MCF 10A (cell line): ENCODE measurements around the gene MMP24OS. TPM values are rescaled to one million over a fixed set of nuclear protein-coding genes. Genes with fewer than 3 reads are reported as not detected.

Experiments
- BruUV-seq: library from RNA; stranded (reverse); fragments of 400-500 nt; replicated peaks from 2 replicates; lab custom pipeline; 2021; lab: Mats Ljungman, UMichigan
- CTCF ChIA-PET: fragments of 300-600 bp; sonication (Branson Sonifier 250); formaldehyde crosslinking; extraction: SDS; loops from one replicate; lab custom pipeline; 2021; ENCODE audit warnings: antibody characterized with exemption, inconsistent platforms; lab: Yijun Ruan, JAX
- POLR2A ChIA-PET: fragments of 300-600, 350-650 bp; sonication (Branson Sonifier 250); formaldehyde crosslinking; extraction: SDS; loops from one replicate; lab custom pipeline; 2020; ENCODE audit warnings: antibody characterized with exemption, inconsistent platforms; lab: Yijun Ruan, JAX
- DNase-seq: peaks from one replicate; pipeline ENCODE4 v3.0.0-alpha.2; 2018; ENCODE audit not compliant: unreplicated experiment
- H3K27ac Mint-ChIP-seq: one replicate; pipeline ENCODE4 v1.8.0; 2022; ENCODE audit warnings: mild to moderate bottlenecking, low read depth, mixed read lengths; ENCODE audit not compliant: unreplicated experiment
- H3K27me3 Mint-ChIP-seq: one replicate; pipeline ENCODE4 v1.8.0; 2022; ENCODE audit warnings: mixed read lengths; ENCODE audit not compliant: insufficient read depth, unreplicated experiment
- H3K36me3 Mint-ChIP-seq: one replicate; pipeline ENCODE4 v1.8.0; 2022; ENCODE audit warnings: mild to moderate bottlenecking, moderate library complexity, mixed read lengths; ENCODE audit not compliant: insufficient read depth, unreplicated experiment
- H3K4me1 Mint-ChIP-seq: one replicate; pipeline ENCODE4 v1.8.0; 2022; ENCODE audit warnings: mixed read lengths; ENCODE audit not compliant: insufficient read depth, unreplicated experiment
- H3K4me3 Mint-ChIP-seq: one replicate; pipeline ENCODE4 v1.8.0; 2022; ENCODE audit warnings: mild to moderate bottlenecking, moderate library complexity, mixed read lengths; ENCODE audit not compliant: unreplicated experiment
- H3K9me3 Mint-ChIP-seq: one replicate; pipeline ENCODE4 v1.8.0; 2022; ENCODE audit warnings: mixed read lengths; ENCODE audit not compliant: unreplicated experiment
- intact Hi-C: fragments of 100-400 bp; cut with micrococcal nuclease; formaldehyde crosslinking; loops from 2 replicates; pipeline ENCODE4 v1.14.1; 2022
- total RNA-seq: library from RNA; stranded (reverse); gene quantifications from 2 replicates; pipeline ENCODE4 v1.2.3, GENCODE V29; 2022
- TF ChIP-seq, protein P1 (sequence below): fragments of 200-600 bp; IDR thresholded peaks from one replicate; pipeline ENCODE4 v1.8.0; 2022; ENCODE audit warnings: antibody characterized with exemption, mild to moderate bottlenecking; ENCODE audit not compliant: unreplicated experiment

Gene MMP24OS
- total RNA-seq, 1 experiment from 2014 or later, result 52.2 TPM

DNA sequence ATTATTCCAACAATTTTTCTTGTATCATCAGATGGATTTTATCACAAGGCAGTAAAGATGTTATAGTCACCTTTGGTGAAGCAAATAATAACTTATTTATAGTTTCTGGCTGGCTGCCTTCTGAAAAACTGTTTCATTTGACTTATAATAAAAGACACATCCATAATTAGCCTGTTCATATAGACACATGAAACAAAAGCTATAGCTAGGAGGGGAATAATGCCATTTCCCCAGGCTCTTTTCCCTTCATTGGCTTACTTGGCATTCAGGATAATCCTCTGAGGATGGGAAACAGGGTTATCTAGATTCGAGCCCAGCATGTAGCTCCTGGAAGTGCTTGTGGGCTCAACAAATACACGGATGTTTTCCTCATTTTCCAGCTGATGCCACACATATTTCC, 33.9 kb downstream of the MMP24OS start:
- no peaks in the 10 kb centered on the region for H3K36me3 Mint-ChIP-seq
- BruUV-seq, result no TSS peak
- TF ChIP-seq, protein P1, sequence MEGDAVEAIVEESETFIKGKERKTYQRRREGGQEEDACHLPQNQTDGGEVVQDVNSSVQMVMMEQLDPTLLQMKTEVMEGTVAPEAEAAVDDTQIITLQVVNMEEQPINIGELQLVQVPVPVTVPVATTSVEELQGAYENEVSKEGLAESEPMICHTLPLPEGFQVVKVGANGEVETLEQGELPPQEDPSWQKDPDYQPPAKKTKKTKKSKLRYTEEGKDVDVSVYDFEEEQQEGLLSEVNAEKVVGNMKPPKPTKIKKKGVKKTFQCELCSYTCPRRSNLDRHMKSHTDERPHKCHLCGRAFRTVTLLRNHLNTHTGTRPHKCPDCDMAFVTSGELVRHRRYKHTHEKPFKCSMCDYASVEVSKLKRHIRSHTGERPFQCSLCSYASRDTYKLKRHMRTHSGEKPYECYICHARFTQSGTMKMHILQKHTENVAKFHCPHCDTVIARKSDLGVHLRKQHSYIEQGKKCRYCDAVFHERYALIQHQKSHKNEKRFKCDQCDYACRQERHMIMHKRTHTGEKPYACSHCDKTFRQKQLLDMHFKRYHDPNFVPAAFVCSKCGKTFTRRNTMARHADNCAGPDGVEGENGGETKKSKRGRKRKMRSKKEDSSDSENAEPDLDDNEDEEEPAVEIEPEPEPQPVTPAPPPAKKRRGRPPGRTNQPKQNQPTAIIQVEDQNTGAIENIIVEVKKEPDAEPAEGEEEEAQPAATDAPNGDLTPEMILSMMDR, result no peak
- no peaks in the 10 kb centered on the region for H3K9me3 Mint-ChIP-seq
- H3K4me3 Mint-ChIP-seq, result no peak overlapping the region
- H3K4me1 Mint-ChIP-seq, result no peaks in the 10 kb centered on the region
- DNase-seq, result no peak
- CTCF ChIA-PET, result interaction anchor here (0.6 to 1.5 kb wide), 3 partner anchors 26 to 373 kb away, joined by 3 to 8 read pairs (median 4); no protein-coding TSS in a partner anchor
- H3K27me3 Mint-ChIP-seq, result peaks cover 32% of the 10 kb centered on the region
- POLR2A ChIA-PET, result interaction anchor here (1.0 to 1.5 kb wide), 2 partner anchors 11 to 13 kb away, joined by 3 to 5 read pairs; no protein-coding TSS in a partner anchor
- intact Hi-C loops, result no loop called here
- no peak overlapping the region for H3K27ac Mint-ChIP-seq

DNA sequence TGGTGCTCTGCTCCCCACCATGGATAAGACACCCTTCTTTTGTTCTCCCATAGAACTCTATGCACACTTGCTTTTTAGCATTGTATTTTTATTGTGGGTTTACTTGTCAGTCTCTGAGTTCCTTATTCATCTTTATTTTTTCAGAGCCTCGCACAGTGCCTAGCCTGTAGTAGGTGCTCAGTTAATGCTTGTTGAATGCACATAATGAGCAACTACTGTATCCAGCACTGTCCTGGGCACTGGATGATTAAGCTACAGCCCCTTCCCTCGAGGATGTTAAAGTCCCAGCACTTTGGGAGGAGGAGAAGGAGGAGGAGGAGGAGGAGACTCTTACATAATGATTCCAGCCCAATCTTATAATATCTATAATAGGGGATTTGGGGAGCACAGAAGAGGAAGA, 34.6 kb downstream of the MMP24OS start:
- Mint-ChIP-seq H3K36me3 (no peaks in the 10 kb centered on the region), H3K9me3 (no peaks in the 10 kb centered on the region), H3K4me3 (no peak overlapping the region), H3K4me1 (no peaks in the 10 kb centered on the region), H3K27ac (no peak overlapping the region), H3K27me3 (peaks cover 38% of the 10 kb centered on the region)
- ChIA-PET CTCF (interaction anchor here (0.8 to 1.5 kb wide), 2 partner anchors 26 to 499 kb away, joined by 3 to 8 read pairs; no protein-coding TSS in a partner anchor), POLR2A (no interaction called here)
- no TSS peak for BruUV-seq
- no peak for DNase-seq
- TF ChIP-seq, protein P1, result no peak
- intact Hi-C loops, result no loop called here

DNA sequence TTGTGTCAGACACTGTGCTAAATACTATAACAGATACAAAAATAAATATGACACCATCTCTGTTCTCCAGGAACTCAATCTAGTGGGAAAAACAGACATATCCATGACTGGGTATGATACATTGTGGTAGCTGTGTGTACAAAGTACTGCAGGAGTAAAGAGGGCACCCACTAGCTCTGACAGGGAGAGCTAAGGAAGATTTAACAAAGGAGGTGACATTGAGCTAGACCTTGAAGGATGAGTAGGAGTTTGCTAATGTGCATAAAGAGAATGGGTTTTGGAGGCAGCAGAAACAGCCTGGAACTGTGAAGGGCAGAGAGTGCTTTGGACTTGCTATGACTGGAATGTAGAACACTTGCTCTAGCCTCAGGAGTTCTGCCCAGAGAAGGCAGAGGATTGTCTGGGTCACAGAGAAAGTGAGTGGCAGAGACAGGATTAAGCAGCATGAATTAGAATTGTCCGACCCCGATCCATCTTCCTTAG, 37.1 kb downstream of the MMP24OS start:
- no peak for DNase-seq
- Mint-ChIP-seq H3K4me1 (no peaks in the 10 kb centered on the region), H3K4me3 (no peak overlapping the region), H3K27ac (no peak overlapping the region), H3K9me3 (no peaks in the 10 kb centered on the region), H3K36me3 (no peaks in the 10 kb centered on the region), H3K27me3 (peaks cover 49% of the 10 kb centered on the region)
- ChIA-PET POLR2A (interaction anchor here (0.6 to 0.9 kb wide), 2 partner anchors 11 to 37 kb away, joined by 3 read pairs; no protein-coding TSS in a partner anchor), CTCF (interaction anchor here (1.1 kb wide), 1 partner anchor 145 kb away, joined by 3 read pairs; no protein-coding TSS in a partner anchor)
- TF ChIP-seq, protein P1, result no peak
- BruUV-seq, result no TSS peak
- intact Hi-C loops, result no loop called here

DNA sequence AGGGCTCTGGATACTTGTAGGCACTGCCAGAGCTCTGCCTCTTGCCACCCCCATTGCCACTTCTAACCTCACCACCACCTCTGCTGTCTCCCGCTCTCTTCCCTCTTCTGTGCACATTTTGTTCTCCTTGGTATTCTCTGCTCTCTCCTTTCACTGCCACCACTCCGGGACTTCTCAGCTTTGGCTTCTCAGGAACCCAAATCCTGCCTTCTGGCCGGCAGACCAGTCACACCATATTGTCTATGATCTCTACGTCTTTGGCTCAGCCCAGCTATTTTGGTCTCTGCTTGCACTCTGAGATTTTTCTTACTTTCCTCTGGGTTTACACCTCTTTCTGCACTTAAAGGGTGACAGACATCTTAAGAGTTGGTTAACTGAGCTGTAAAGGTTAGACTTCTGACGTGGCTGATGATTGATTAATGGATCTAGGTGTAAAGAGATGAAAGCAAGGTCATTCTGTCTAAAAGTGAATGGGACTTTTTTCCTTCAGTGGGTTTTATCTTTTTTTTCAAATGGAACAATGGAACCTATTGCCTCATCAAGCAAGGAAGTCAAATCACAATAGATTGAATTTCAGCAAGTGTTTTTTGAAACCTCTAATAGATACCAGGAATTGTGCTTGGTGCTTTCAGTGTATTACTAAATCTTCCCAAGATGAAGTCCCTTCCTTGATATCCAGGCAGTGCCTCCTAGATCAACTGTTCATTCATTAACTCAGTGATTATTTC, 37.7 kb downstream of the MMP24OS start:
- intact Hi-C loops, result no loop called here
- no peak for DNase-seq
- Mint-ChIP-seq H3K27me3 (peaks cover 49% of the 10 kb centered on the region), H3K36me3 (no peaks in the 10 kb centered on the region), H3K9me3 (no peaks in the 10 kb centered on the region), H3K4me3 (no peak overlapping the region), H3K27ac (no peak overlapping the region), H3K4me1 (no peaks in the 10 kb centered on the region)
- TF ChIP-seq, protein P1, result no peak
- ChIA-PET CTCF (interaction anchor here (1.0 to 1.1 kb wide), 2 partner anchors 29 to 144 kb away, joined by 3 to 8 read pairs; no protein-coding TSS in a partner anchor), POLR2A (interaction anchor here (0.6 to 0.9 kb wide), 2 partner anchors 11 to 36 kb away, joined by 3 read pairs; no protein-coding TSS in a partner anchor)
- BruUV-seq, result no TSS peak
